ACHN (cell line): ENCODE results near the gene ATF6B.
"Not testable (repeated sequence)": the region's sequence is repeated elsewhere in the genome, so short reads cannot be mapped to it uniquely, and the experiment has no call there.

Source experiments
- DNase-seq: peaks from one replicate; pipeline ENCODE4 v3.0.0-alpha.2; 2015
- in situ Hi-C: cut with HindIII; loops from 2 replicates; pipeline ENCODE4 v1.10.0; 2017; ENCODE audit warnings: low sequenced_read_pairs, low pct_ligation_motif_present, low pct_unique_long_range_greater_than_20kb

Gene ATF6B

GRCh38 chr6:32070814-32071543 lies 57.1 kb downstream of the ATF6B start:
- DNase-seq = no peak
- in situ Hi-C loops = no loop called here

DNA sequence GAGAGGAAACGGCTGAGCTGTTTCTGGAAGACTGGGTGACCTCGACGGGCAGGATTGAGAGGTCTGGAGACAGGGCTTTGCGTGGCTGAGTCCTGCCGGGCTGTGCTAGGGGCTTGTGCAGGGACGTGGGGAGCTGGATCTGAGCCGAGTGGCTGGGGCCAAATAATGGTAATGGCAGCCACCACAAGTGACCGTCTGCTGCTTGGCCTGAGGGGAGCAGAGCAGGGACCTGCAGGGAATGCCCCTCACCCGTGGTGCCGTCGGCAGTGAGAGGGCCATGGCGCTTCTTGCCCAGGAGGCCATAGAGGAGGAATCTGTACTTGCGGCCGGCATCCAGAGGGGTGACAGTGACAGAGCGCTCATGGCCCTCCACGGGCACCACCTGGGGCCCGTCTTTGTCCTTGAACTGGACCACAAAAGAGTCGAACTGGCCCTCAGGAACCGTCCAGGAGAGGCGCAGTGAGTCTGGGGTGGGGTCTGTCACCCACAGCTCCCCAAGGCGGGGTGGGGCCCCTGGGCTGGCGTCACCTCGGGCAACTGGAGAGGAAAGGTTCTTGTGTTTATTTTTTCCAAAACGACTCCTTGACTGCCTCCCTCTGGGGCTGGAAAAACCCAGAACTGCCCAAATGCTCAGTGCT lies 58.0 kb downstream of the ATF6B start:
- no peak for DNase-seq
- in situ Hi-C loops = no loop called here

DNA sequence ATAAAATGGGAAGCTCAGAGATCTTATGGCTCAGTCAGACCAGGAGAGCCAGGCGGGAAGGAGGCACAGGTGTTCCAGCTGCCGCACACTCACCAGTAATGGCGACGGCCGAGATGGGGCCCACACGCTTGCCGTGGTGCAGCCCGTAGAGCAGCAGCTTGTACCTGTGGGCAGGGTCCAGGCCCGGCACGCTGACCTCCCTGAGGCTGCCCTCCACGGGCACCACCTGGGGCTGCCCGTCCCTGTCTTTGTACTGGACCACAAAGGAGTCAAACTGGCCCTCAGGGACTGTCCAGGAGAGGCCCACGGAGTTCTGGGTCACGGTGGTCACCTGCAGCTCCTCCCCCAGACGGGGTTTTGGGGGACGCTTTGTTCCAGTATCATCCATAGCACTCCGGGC lies 58.6 kb downstream of the ATF6B start:
- in situ Hi-C loops = no loop called here
- no peak for DNase-seq

DNA sequence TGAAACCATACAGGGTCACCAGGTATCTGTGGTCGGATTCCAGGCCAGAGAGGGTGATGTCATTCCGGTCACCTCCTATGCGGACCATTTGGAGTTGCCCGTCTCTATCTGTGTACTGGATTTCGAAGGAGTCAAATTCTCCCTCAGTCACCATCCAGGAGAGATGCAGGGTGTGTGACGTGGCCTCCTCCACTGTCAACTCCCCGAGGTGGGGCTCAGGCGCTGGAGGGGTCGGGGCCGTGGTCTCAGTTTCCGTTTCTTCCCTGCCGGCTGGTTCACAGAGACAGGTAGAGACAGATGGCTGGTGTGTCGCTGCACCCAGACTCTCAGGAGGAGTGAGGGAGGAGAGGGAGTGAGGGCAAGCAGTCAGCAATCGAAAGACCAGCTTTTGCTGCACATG lies 59.2 kb downstream of the ATF6B start:
- in situ Hi-C loops = no loop called here
- DNase-seq = no peak

DNA sequence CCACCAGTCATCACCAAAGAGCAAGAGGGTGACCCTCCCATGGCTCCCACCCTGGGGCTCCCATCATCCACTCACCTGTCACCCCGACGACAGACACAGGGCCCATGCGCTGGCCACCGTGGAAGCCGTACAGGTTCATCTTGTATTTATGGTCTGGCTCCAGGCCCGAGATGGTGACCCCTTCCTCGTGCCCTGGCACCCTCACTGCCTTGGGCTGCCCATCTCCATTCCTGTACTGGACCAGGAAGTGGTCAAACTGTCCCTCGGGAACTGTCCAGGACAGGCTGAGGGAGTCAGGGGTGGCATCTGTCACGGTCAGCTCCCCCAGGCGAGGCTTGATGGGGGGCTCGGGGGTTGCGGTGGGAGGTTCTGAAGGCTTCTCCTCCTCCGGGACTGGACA lies 59.7 kb downstream of the ATF6B start:
- in situ Hi-C loops, DNase-seq: not testable (repeated sequence)

- DNase-seq, in situ Hi-C loops: not testable (repeated sequence)
These were observed 60.5 kb downstream of the ATF6B start for GRCh38 chr6:32067521-32067920.
